H1 (cell line): Measurements from ENCODE around the gene RTF2. TPM values are rescaled to one million over a fixed set of nuclear protein-coding genes. Genes with fewer than 3 reads are reported as not detected.
"Not testable (repeated sequence)": the region's sequence is repeated elsewhere in the genome, so short reads cannot be mapped to it uniquely, and the experiment has no call there.

Source experiments
- CTCF ChIA-PET: fragments of 300-600 bp; sonication (Branson Sonifier 250); formaldehyde crosslinking; loops from one replicate; lab custom pipeline; 2021; ENCODE audit not compliant: partially characterized antibody; lab: Charles Lee
- POLR2A ChIA-PET: fragments of 300-600 bp; sonication (Branson Sonifier 250); formaldehyde crosslinking; loops from one replicate; lab custom pipeline; 2021; ENCODE audit warnings: inconsistent platforms; ENCODE audit not compliant: partially characterized antibody; lab: Charles Lee
- DNase-seq, 2 experiments: peaks; one replicate each; pipeline versions ENCODE4 v3.0.0 to v3.0.0-alpha.2; 2010 to 2022; ENCODE audit warnings: low spot score in 2 of 2, low read depth in 1 of 2, mixed read lengths in 1 of 2
- FAIRE-seq: peaks from 2 replicates; lab custom pipeline; 2011; peaks lifted over from hg19 to GRCh38; lab: Jason Lieb, UNC
- H2AFZ ChIP-seq: 2 replicates; pipeline ENCODE4 v1.8.1; 2012; ENCODE audit warnings: low read length, inconsistent platforms
- H2AK5ac ChIP-seq: 2 replicates; pipeline ENCODE4 v1.6.1; 2013; ENCODE audit warnings: low read depth, low read length
- H2BK120ac ChIP-seq: replicated peaks from 2 replicates; pipeline ENCODE3; 2013; ENCODE audit warnings: low read depth, low read length, inconsistent platforms
- H2BK12ac ChIP-seq: 2 replicates; pipeline ENCODE4 v1.6.1; 2013; ENCODE audit warnings: low read depth, low read length
- H2BK15ac ChIP-seq: 2 replicates; pipeline ENCODE4 v1.6.1; 2013; ENCODE audit warnings: low read length
- H2BK20ac ChIP-seq: 2 replicates; pipeline ENCODE4 v1.6.1; 2013; ENCODE audit warnings: low read length
- H2BK5ac ChIP-seq: 2 replicates; pipeline ENCODE4 v1.6.1; 2013; ENCODE audit warnings: low read depth, low read length
- H3K14ac ChIP-seq: 2 replicates; pipeline ENCODE4 v1.6.1; 2013; ENCODE audit warnings: inconsistent platforms; ENCODE audit not compliant: insufficient read length
- H3K18ac ChIP-seq: 2 replicates; pipeline ENCODE4 v1.6.1; 2013; ENCODE audit warnings: low read length; ENCODE audit errors: extremely low read depth
- H3K23ac ChIP-seq: 2 replicates; pipeline ENCODE4 v1.6.1; 2013; ENCODE audit warnings: inconsistent platforms; ENCODE audit not compliant: insufficient read length
- H3K23me2 ChIP-seq: 2 replicates; pipeline ENCODE4 v1.6.1; 2013; ENCODE audit warnings: low read depth, low read length
- H3K27ac ChIP-seq: 2 replicates; pipeline ENCODE4 v1.6.1; 2011; ENCODE audit warnings: low read depth, low read length, inconsistent platforms
- H3K27me3 ChIP-seq, 4 experiments: replicated peaks in 1 of 4; 1 replicate in 1 of 4; 2 replicates in 3 of 4; pipeline versions ENCODE4 v1.6.1 to v1.8.1; 2011 to 2013; ENCODE audit warnings: low read length in 3 of 4, mild to moderate bottlenecking in 3 of 4, inconsistent platforms in 2 of 4, mixed read lengths in 2 of 4, moderate library complexity in 1 of 4; ENCODE audit not compliant: control insufficient read depth in 3 of 4, insufficient read depth in 3 of 4; ENCODE audit errors: extremely low read depth in 1 of 4
- H3K36me3 ChIP-seq, 4 experiments: 2 replicates each; pipeline versions ENCODE4 v1.6.1 to v1.8.1; 2011 to 2013; ENCODE audit warnings: mild to moderate bottlenecking in 4 of 4, low read length in 3 of 4, moderate library complexity in 2 of 4, control low read depth in 1 of 4, inconsistent platforms in 1 of 4; ENCODE audit not compliant: insufficient read depth in 4 of 4, control insufficient read depth in 2 of 4
- H3K4ac ChIP-seq: replicated peaks from 2 replicates; pipeline ENCODE3; 2013; ENCODE audit warnings: low read length, low read depth, mixed read lengths, inconsistent platforms; ENCODE audit not compliant: insufficient read length
- H3K4me1 ChIP-seq, 4 experiments: replicated peaks in 1 of 4; 1 replicate in 1 of 4; 2 replicates in 3 of 4; pipeline versions ENCODE4 v1.6.1 to v1.8.1; 2011 to 2013; ENCODE audit warnings: low read length in 3 of 4, inconsistent platforms in 2 of 4, mixed read lengths in 1 of 4; ENCODE audit not compliant: insufficient read depth in 4 of 4, control insufficient read depth in 3 of 4
- H3K4me2 ChIP-seq, 2 experiments: 2 replicates each; pipeline versions ENCODE4 v1.6.1 to v1.8.1; 2011 to 2013; ENCODE audit warnings: low read depth in 2 of 2, low read length in 2 of 2, control low read depth in 1 of 2, inconsistent platforms in 1 of 2, mild to moderate bottlenecking in 1 of 2; ENCODE audit not compliant: insufficient read depth in 1 of 2
- H3K4me3 ChIP-seq, 4 experiments: fragments of 200-600, 300-600 bp in 1 of 4; sonication (generic), shearing (Covaris generic), sonication (Bioruptor Twin) in 1 of 4; 2 replicates each; pipeline versions ENCODE4 v1.5.1 to v1.8.1; 2011 to 2016; ENCODE audit warnings: low read length in 4 of 4, low read depth in 3 of 4, control low read depth in 2 of 4, inconsistent platforms in 2 of 4, mild to moderate bottlenecking in 2 of 4, mixed read lengths in 1 of 4, moderate library complexity in 1 of 4; ENCODE audit not compliant: insufficient read depth in 2 of 4; ENCODE audit errors: extremely low read depth in 1 of 4
- H3K56ac ChIP-seq: replicated peaks from 2 replicates; pipeline ENCODE3; 2013; ENCODE audit warnings: low read depth, mild to moderate bottlenecking, mixed read lengths, low read length, inconsistent platforms; ENCODE audit not compliant: insufficient read length
- H3K79me1 ChIP-seq: 2 replicates; pipeline ENCODE4 v1.6.1; 2013; ENCODE audit warnings: low read depth, low read length, control low read depth
- H3K79me2 ChIP-seq, 2 experiments: 2 replicates each; pipeline versions ENCODE4 v1.6.1 to v1.8.1; 2012 to 2013; ENCODE audit warnings: low read length in 2 of 2, mild to moderate bottlenecking in 2 of 2, inconsistent platforms in 1 of 2; ENCODE audit not compliant: insufficient read depth in 2 of 2, control insufficient read depth in 1 of 2
- H3K9ac ChIP-seq, 4 experiments: replicated peaks in 1 of 4; 1 replicate in 1 of 4; 2 replicates in 3 of 4; pipeline versions ENCODE4 v1.6.1 to v1.8.1; 2011 to 2013; ENCODE audit warnings: low read depth in 3 of 4, low read length in 3 of 4, control low read depth in 2 of 4, mild to moderate bottlenecking in 2 of 4, moderate library complexity in 2 of 4, inconsistent platforms in 1 of 4; ENCODE audit errors: extremely low read depth in 1 of 4
- H3K9me3 ChIP-seq, 2 experiments: 2 replicates each; pipeline versions ENCODE4 v1.6.1 to v1.8.1; 2012 to 2013; ENCODE audit warnings: mild to moderate bottlenecking in 2 of 2, moderate library complexity in 2 of 2, control low read depth in 1 of 2, inconsistent platforms in 1 of 2, low read depth in 1 of 2, low read length in 1 of 2, mixed read lengths in 1 of 2; ENCODE audit not compliant: insufficient read depth in 2 of 2
- H4K20me1 ChIP-seq, 2 experiments: replicated peaks in 1 of 2; 2 replicates each; pipeline versions ENCODE3 to v1.8.1; 2011 to 2013; ENCODE audit warnings: inconsistent platforms in 2 of 2, low read length in 2 of 2, mild to moderate bottlenecking in 1 of 2; ENCODE audit not compliant: insufficient read depth in 2 of 2, control insufficient read depth in 1 of 2
- H4K5ac ChIP-seq: 2 replicates; pipeline ENCODE4 v1.6.1; 2013; ENCODE audit warnings: low read length, low read depth, mixed read lengths, inconsistent platforms; ENCODE audit not compliant: insufficient read length
- H4K8ac ChIP-seq: 2 replicates; pipeline ENCODE4 v1.8.0; 2013; ENCODE audit warnings: mild to moderate bottlenecking, moderate library complexity, low read length, inconsistent platforms; ENCODE audit not compliant: insufficient read depth; ENCODE audit errors: extremely low read depth
- H4K91ac ChIP-seq: replicated peaks from 2 replicates; pipeline ENCODE3; 2013; ENCODE audit warnings: low read length, mixed read lengths, inconsistent platforms; ENCODE audit not compliant: insufficient read length
- WGBS, 2 experiments: shearing (Covaris generic) in 1 of 2; methylation state at CpG; one replicate each; pipeline versions ENCODE4 v1.1.6 to v1.1.7; 2013 to 2015; ENCODE audit warnings: low lambda C conversion rate in 2 of 2, mixed read lengths in 2 of 2, inconsistent platforms in 1 of 2, low coverage in 1 of 2, missing lambda C conversion rate in 1 of 2; ENCODE audit not compliant: insufficient replicate concordance in 2 of 2, insufficient coverage in 1 of 2, insufficient read length in 1 of 2; ENCODE audit errors: extremely low coverage in 1 of 2, missing lambda C conversion rate in 1 of 2; 5-methylcytosine and 5-hydroxymethylcytosine counted together
- polyA plus RNA-seq, 7 experiments: library from polyadenylated mRNA; depleted of rRNA in 3 of 7; stranded (reverse) in 5 of 7; unstranded in 2 of 7; fragments of >200 nt in 5 of 7; fragments of 200-250 nt in 2 of 7; gene quantifications; 1 replicate in 5 of 7; 2 replicates in 1 of 7; 4 replicates in 1 of 7; pipeline versions ENCODE4 v1.2.1 to v1.2.3, GENCODE V29; 2011 to 2013; ENCODE audit warnings: missing spikeins in 2 of 7, mixed read lengths in 2 of 7
- total RNA-seq: library from RNA; stranded (reverse); fragmentation: NEBNext Ultra II Directional; extraction: Animal tissue kit (Norgen Biotek cat#: 25700); gene quantifications from 2 replicates; pipeline ENCODE4 v1.2.1, GENCODE V29; 2021

RTF2 gene
- total and polyA plus RNA-seq, 2 of the 8 experiments (the other 6 are each of a cell fraction or from before 2014, with no cell fraction given), result 33.9 to 51.2 TPM

- H3K4me2 ChIP-seq, H2BK12ac ChIP-seq, H2BK5ac ChIP-seq, H2AK5ac ChIP-seq, H3K27ac ChIP-seq, H4K20me1 ChIP-seq, H2BK15ac ChIP-seq, H3K56ac ChIP-seq, H3K4ac ChIP-seq, POLR2A ChIA-PET, H3K4me3 ChIP-seq, FAIRE-seq, H3K23me2 ChIP-seq, H3K23ac ChIP-seq, H4K8ac ChIP-seq, H3K4me1 ChIP-seq, H2AFZ ChIP-seq, H3K18ac ChIP-seq, H3K36me3 ChIP-seq, DNase-seq, H3K9ac ChIP-seq, H4K5ac ChIP-seq, H2BK120ac ChIP-seq, H4K91ac ChIP-seq, H2BK20ac ChIP-seq, H3K27me3 ChIP-seq, H3K9me3 ChIP-seq, H3K79me1 ChIP-seq, H3K14ac ChIP-seq, H3K79me2 ChIP-seq: not testable (repeated sequence)
- CTCF ChIA-PET, result interaction anchor here (1.0 kb wide), 1 partner anchor 17 kb away, joined by 4 read pairs; no protein-coding TSS in a partner anchor
- 95% methylated on average over 9 of the region's 9 CpGs; no CpG with 5 or more reads in 1 of the 2 experiments for WGBS, 2 experiments
Observed at GRCh38 chr20:56532946-56533345, 64.5 kb downstream of the RTF2 start, which contains the start of gene FAM209B. Gene FAM209B (plus strand): TSS chr20:56533246. CDS start chr20:56533342, 96 bp downstream.
